T-helper 2 cell treated with Interferon-gamma antibody and Interleukin-4, amounts not matched to agents 5 μg/mL and 100 μg/mL, for 36 hours (primary cell): ENCODE measurements around the gene PXMP4.
A peak's percentile ranks its signal among the peaks of the same experiment; 100 is the strongest.
"Not testable (repeated sequence)": the region's sequence is repeated elsewhere in the genome, so short reads cannot be mapped to it uniquely, and the experiment has no call there.

Experiments
- DNase-seq: peaks from one replicate; pipeline ENCODE4 v3.0.0; 2021; ENCODE audit warnings: low spot score
- H3K27ac Mint-ChIP-seq: one replicate; pipeline ENCODE4 v1.8.0; 2021; ENCODE audit warnings: mild to moderate bottlenecking, mixed read lengths
- H3K27me3 Mint-ChIP-seq: one replicate; pipeline ENCODE4 v1.8.0; 2021; ENCODE audit warnings: low read depth, mixed read lengths
- H3K36me3 Mint-ChIP-seq: one replicate; pipeline ENCODE4 v1.8.0; 2021; ENCODE audit warnings: low read depth, mixed read lengths
- H3K4me1 Mint-ChIP-seq: one replicate; pipeline ENCODE4 v1.8.0; 2021; ENCODE audit warnings: low read depth, mixed read lengths
- H3K4me3 Mint-ChIP-seq: one replicate; pipeline ENCODE4 v1.8.0; 2022; ENCODE audit warnings: mild to moderate bottlenecking, moderate library complexity, mixed read lengths
- H3K9me3 Mint-ChIP-seq: one replicate; pipeline ENCODE4 v1.8.0; 2021; ENCODE audit warnings: mixed read lengths

PXMP4 gene

DNA sequence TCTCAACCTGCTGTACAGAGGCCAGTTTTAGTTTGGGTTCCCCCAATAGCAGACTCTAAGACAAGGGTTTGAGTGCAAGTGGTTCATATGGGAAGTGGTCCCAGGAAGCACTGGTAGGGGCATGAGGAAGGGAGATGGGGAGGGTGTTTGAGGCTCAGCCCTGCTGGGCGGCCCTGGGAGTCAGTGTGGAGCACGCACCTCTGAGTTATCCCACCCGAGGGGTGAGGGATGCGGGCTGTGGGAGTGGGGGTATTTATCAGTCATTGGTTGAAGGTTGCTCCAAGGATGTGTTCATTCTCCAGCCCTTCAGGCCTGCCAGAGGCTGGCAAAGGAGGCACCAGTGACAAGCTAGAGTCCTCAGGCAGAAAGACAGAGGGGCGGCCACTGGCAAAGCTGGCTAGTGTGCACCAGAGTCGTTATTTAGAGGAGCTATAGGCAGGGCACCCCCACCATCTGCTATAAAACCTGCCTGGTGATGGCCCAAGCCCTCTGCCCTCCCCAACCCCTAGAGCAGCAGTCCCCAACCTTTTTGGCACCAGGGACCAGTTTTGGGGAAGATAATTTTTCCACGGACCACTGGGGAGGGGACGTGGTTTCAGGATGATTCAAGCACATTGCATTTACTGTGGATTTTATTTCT, 16.5 kb downstream of the PXMP4 start:
- peaks cover 3% of the 10 kb centered on the region for H3K4me1 Mint-ChIP-seq
- peaks cover 9% of the 10 kb centered on the region for H3K36me3 Mint-ChIP-seq
- no peak overlapping the region for H3K27ac Mint-ChIP-seq
- H3K9me3 Mint-ChIP-seq, result no peaks in the 10 kb centered on the region
- no peak for DNase-seq
- H3K4me3 Mint-ChIP-seq, result no peak overlapping the region
- H3K27me3 Mint-ChIP-seq, result no peaks in the 10 kb centered on the region

DNA sequence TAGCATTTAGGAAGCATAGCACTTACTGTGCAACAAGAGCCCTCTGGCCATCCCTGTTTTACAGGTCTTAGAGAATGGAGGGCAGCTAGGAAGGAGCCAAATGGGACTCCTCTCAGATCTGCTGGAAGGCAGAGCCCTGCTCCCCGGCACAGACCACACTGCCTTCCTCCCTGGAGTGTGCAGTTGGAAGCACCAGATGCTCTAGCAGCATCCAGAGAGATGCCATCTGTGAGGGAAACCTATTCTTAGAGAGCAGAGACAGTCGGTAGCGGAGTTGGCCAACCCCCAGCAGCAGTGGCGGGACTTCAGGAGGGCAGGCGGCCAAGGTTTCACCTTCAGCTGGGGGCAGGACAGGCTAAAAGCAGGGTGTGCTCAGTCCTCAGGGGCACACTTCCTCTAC, 17.2 kb downstream of the PXMP4 start:
- H3K36me3 Mint-ChIP-seq, result peaks cover 9% of the 10 kb centered on the region
- no peaks in the 10 kb centered on the region for H3K27me3 Mint-ChIP-seq
- peaks cover 3% of the 10 kb centered on the region for H3K9me3 Mint-ChIP-seq
- peak overlapping the region; percentile 23 for H3K27ac Mint-ChIP-seq
- no peak overlapping the region for H3K4me3 Mint-ChIP-seq
- no peak for DNase-seq
- peaks cover 3% of the 10 kb centered on the region for H3K4me1 Mint-ChIP-seq

GRCh38 chr20:33701629-33702450, 18.3 kb downstream of the PXMP4 start:
- Mint-ChIP-seq H3K4me3 (no peak overlapping the region), H3K27ac (no peak overlapping the region), H3K36me3 (peaks cover 6% of the 10 kb centered on the region), H3K9me3 (peaks cover 3% of the 10 kb centered on the region), H3K4me1 (no peaks in the 10 kb centered on the region), H3K27me3 (no peaks in the 10 kb centered on the region)
- no peak for DNase-seq

DNA sequence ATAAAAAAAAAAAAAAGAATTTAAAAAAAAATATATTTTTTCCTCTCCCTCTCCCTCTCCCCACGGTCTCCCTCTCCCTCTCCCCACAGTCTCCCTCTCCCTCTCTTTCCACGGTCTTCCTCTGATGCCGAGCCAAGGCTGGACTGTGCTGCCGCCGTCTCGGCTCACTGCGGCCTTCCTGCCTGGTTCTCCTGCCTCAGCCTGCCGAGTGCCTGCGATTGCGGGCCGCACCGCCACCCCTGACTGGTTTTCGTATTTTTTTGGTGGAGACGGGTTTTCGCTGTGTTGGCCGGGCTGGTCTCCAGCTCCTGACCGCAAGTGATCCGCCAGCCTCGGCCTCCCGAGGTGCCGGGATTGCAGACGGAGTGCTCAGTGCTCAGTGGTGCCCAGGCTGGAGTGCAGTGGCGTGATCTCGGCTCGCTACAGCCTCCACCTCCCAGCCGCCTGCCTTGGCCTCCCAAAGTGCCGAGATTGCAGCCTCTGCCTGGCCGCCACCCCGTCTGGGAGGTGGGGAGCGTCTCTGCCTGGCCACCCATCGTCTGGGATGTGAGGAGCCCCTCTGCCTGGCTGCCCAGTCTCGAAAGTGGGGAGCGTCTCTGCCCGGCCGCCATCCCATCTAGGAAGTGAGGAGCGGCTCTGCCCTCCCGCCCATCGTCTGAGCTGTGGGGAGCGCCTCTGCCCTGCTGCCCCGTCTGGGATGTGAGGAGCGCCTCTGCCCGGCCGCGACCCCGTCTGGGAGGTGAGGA, 19.2 kb downstream of the PXMP4 start:
- H3K4me1 Mint-ChIP-seq, H3K27me3 Mint-ChIP-seq, H3K9me3 Mint-ChIP-seq, H3K27ac Mint-ChIP-seq, H3K36me3 Mint-ChIP-seq, DNase-seq, H3K4me3 Mint-ChIP-seq: not testable (repeated sequence)

DNA sequence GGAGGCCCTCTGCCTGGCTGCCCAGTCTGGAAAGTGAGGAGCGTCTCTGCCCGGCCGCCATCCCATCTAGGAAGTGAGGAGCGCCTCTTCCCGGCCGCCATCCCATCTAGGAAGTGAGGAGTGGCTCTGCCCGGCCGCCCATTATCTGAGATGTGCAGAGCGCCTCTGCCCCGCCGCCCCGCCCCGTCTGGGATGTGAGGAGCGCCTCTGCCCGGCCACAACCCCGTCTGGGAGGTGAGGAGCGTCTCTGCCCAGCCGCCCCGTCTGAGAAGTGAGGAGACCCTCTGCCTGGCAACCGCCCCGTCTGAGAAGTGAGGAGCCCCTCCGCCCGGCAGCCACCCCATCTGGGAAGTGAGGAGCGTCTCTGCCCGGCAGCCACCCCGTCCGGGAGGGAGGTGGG, 21.1 kb downstream of the PXMP4 start:
- H3K27ac Mint-ChIP-seq, DNase-seq, H3K36me3 Mint-ChIP-seq, H3K9me3 Mint-ChIP-seq, H3K4me1 Mint-ChIP-seq, H3K27me3 Mint-ChIP-seq, H3K4me3 Mint-ChIP-seq: not testable (repeated sequence)

DNA sequence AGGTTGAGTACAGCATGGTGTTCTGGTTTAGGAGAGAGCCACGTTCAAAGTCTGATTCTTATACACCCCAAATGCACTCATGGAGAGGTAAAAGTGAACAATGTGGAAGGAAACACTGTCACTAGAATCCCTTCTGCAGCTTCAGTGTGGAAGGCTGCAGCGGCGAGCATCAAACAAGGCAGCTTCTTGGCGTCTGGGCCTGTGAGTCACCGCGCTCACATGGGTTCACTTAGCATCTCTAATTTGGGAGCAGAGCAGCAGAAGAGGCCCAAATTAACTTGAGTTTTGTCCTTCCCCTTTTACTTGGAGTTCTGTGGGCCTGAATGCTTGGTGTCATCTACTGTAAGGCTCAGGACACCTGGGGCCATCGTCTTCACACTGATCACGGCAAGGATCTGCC, 23.0 kb downstream of the PXMP4 start:
- H3K9me3 Mint-ChIP-seq, result peaks cover 3% of the 10 kb centered on the region
- no peak overlapping the region for H3K4me3 Mint-ChIP-seq
- no peak for DNase-seq
- H3K4me1 Mint-ChIP-seq, result no peaks in the 10 kb centered on the region
- H3K36me3 Mint-ChIP-seq, result peaks cover 5% of the 10 kb centered on the region
- no peaks in the 10 kb centered on the region for H3K27me3 Mint-ChIP-seq
- no peak overlapping the region for H3K27ac Mint-ChIP-seq

DNA sequence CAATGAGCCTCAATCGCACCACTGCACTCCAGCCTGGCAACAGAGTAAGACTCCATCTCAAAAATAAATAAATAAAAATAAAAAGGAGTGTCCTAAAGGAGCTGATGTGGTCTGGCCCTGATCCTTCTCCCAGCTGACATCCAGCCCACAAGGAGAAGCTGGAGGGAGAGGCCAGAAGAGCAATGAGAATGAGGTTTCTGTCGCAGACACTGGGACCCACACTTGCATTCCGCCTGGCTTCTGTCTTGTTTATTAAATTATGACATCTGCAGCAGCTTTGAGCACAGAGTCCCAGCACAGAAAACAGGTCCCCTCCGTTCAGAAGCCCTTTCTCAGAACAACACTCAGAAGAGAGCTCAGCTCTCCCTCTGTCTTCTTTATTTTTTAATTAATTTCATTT, 23.7 kb downstream of the PXMP4 start:
- Mint-ChIP-seq H3K36me3 (peaks cover 4% of the 10 kb centered on the region), H3K4me1 (no peaks in the 10 kb centered on the region), H3K9me3 (peaks cover 3% of the 10 kb centered on the region), H3K4me3 (no peak overlapping the region), H3K27me3 (no peaks in the 10 kb centered on the region), H3K27ac (no peak overlapping the region)
- no peak for DNase-seq

DNA sequence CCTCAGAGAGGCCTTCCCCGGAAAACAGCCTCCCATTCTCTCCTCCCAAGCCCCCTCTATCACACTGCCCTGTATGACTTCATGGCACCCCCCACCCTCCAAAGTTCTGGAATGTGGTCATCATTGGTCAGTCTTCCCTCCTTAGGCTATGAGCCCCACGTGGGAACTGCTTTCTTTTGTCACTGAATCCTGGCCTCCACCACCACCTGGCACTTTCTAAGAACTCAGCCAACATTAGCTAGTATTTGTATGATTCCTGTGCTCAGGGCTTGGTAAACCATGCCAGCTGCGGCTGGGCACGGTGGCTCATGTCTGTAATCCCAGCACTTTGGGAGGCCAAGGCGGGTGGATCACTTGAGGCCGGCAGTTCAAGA, 25.5 kb downstream of the PXMP4 start:
- peaks cover 4% of the 10 kb centered on the region for H3K36me3 Mint-ChIP-seq
- H3K9me3 Mint-ChIP-seq, result peaks cover 3% of the 10 kb centered on the region
- no peak for DNase-seq
- H3K4me1 Mint-ChIP-seq, result peaks cover 11% of the 10 kb centered on the region
- no peaks in the 10 kb centered on the region for H3K27me3 Mint-ChIP-seq
- no peak overlapping the region for H3K27ac Mint-ChIP-seq
- no peak overlapping the region for H3K4me3 Mint-ChIP-seq

DNA sequence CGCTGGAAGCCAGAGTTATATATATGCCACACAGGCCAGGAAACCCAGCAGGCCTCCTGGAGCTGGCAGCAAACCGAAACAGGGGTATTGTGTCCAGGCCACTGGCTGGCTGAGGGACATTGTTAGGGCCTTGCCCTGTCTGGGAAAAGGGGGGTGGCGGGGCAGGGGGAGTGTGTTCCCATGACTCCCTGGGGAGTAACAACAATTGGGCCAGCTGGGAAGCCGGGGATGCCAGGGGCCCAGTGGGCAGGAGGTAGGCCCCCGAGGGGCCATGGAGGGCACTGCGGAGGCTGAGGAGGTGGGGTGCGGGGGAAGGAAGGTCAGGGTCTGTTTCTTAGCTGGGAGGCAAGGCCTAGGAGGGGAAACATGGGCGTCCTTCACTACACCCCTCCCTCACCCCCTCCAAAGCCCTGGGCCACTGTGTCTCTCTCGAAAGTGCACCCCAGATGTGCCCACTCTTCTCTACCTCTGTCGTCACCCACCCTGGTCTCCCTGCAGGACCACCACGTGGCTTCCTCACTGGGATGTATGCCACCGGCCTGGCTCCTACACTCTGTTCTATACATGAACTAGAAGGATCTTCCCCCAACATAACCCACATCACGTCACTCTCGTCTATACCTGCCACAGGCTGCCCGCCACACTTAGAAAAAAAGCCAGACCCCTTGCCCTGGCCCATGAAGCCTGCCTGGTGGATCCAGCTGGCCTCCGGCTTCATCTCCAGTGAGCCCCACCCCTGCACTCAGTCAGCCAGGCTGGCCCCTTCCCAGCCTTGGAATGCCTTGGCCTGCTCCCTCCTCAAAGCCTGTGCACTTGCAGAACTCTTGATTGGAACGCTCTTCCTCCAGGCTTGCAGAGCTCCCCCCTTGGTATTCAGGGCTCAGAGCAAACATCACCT, 26.1 kb downstream of the PXMP4 start:
- peaks cover 17% of the 10 kb centered on the region for H3K4me1 Mint-ChIP-seq
- DNase-seq, result no peak
- no peaks in the 10 kb centered on the region for H3K27me3 Mint-ChIP-seq
- H3K4me3 Mint-ChIP-seq, result no peak overlapping the region
- peaks cover 4% of the 10 kb centered on the region for H3K36me3 Mint-ChIP-seq
- peaks cover 3% of the 10 kb centered on the region for H3K9me3 Mint-ChIP-seq
- no peak overlapping the region for H3K27ac Mint-ChIP-seq

DNA sequence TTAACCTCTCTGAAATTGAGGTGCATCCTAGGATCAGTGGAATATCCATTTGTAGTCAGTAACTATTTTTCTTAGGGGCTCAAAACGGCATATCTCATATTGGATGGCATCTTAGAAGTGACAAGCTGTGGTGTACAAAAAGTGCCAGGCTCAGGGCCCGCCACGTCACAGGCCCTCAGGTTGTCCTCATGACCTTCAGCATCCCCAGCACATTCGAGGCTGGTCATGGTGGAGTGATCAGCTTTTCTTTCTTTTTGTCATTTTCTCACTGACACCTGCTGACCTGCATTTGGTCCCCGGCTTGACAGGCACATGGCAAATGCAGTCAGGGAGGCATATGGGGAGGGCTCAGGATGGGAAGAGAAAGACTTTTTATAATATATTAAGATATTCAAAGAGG, 26.8 kb downstream of the PXMP4 start:
- no peak overlapping the region for H3K4me3 Mint-ChIP-seq
- H3K27ac Mint-ChIP-seq, result no peak overlapping the region
- H3K36me3 Mint-ChIP-seq, result peaks cover 4% of the 10 kb centered on the region

GRCh38 chr20:33689973-33690372, 30.1 kb downstream of the PXMP4 start:
- H3K27me3 Mint-ChIP-seq, result no peaks in the 10 kb centered on the region
- DNase-seq, result peak; percentile 67
- H3K27ac Mint-ChIP-seq, result peak overlapping the region; percentile 94
- H3K9me3 Mint-ChIP-seq, result no peaks in the 10 kb centered on the region
- H3K4me1 Mint-ChIP-seq, result peaks cover 42% of the 10 kb centered on the region
- H3K36me3 Mint-ChIP-seq, result peaks cover 5% of the 10 kb centered on the region
- peak overlapping the region; percentile 76 for H3K4me3 Mint-ChIP-seq

More for the DNA sequence above, 26.8 kb downstream of the PXMP4 start:
- DNase-seq, result no peak
- peaks cover under 1% of the 10 kb centered on the region for H3K9me3 Mint-ChIP-seq
- H3K4me1 Mint-ChIP-seq, result peaks cover 24% of the 10 kb centered on the region
- no peaks in the 10 kb centered on the region for H3K27me3 Mint-ChIP-seq

GRCh38 chr20:33689493-33689892, 30.6 kb downstream of the PXMP4 start:
- H3K4me1 Mint-ChIP-seq, result peaks cover 47% of the 10 kb centered on the region
- H3K4me3 Mint-ChIP-seq, result peak overlapping the region; percentile 76
- no peaks in the 10 kb centered on the region for H3K27me3 Mint-ChIP-seq
- no peaks in the 10 kb centered on the region for H3K9me3 Mint-ChIP-seq
- no peak for DNase-seq
- peak overlapping the region; percentile 94 for H3K27ac Mint-ChIP-seq
- peaks cover 8% of the 10 kb centered on the region for H3K36me3 Mint-ChIP-seq

DNA sequence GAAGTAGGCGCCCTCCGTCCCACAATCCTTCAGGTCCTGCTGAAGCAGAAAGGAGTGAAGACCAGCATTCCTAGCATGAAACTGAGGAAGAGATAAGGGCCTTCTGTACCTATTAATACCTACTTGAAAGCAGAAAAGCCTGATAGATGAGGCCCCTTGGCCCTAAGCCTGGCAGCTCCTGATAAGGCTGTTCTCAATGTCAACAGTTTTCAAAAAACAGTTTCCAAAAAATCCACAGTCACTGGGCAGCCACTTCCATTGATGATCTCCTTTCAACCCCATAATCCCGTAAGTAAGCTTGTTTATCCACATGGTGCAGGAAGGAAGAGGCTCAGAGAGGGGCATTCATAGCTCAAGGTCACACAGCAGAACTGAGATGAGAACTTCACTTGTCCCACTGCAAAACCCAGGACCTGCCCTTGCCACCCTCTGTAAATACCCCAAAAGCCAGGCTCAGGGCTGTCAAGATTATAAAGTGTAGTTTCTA, 31.1 kb downstream of the PXMP4 start:
- peak overlapping the region; percentile 76 for H3K27ac Mint-ChIP-seq
- H3K4me3 Mint-ChIP-seq, result peak overlapping the region; percentile 9
- no peak for DNase-seq
- peaks cover 11% of the 10 kb centered on the region for H3K36me3 Mint-ChIP-seq
- no peaks in the 10 kb centered on the region for H3K27me3 Mint-ChIP-seq
- H3K4me1 Mint-ChIP-seq, result peaks cover 48% of the 10 kb centered on the region
- H3K9me3 Mint-ChIP-seq, result no peaks in the 10 kb centered on the region
